H4 (cell line): ENCODE data around the gene PTPRU. TPM values are rescaled to one million over a fixed set of nuclear protein-coding genes. Genes with fewer than 3 reads are reported as not detected.

ENCODE experiments used
- DNase-seq: peaks from one replicate; pipeline ENCODE4 v3.0.0-alpha.2; 2015; ENCODE audit warnings: low spot score
- total RNA-seq: library from RNA; depleted of rRNA; stranded (reverse); fragments of >200 nt; shearing (Covaris generic); gene quantifications from 2 replicates; pipeline ENCODE4 v1.2.3, GENCODE V29; 2014

PTPRU gene
- total RNA-seq, 1 experiment from 2014 or later, result 16.2 TPM

DNA sequence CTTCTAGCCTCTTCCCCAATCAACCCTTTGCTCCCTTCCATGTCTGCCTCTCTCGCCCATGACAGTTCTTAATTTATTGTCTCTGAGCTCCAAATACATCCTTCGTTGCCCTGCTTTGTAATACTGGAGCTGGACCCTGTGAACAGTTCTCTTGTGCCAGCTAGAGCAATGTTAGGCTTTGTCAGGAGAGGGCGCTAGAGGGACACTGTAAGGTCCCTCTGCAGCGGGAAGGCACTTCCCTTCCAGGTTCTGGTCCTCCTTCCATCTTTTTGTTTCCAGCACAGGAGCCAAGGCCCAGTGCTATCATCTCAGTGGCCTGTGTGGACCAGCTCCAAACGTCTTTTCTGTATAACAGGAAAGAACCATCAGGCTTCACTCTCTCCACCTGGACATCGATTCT, 95.9 kb downstream of the PTPRU start:
- peak; percentile 35 for DNase-seq

DNA sequence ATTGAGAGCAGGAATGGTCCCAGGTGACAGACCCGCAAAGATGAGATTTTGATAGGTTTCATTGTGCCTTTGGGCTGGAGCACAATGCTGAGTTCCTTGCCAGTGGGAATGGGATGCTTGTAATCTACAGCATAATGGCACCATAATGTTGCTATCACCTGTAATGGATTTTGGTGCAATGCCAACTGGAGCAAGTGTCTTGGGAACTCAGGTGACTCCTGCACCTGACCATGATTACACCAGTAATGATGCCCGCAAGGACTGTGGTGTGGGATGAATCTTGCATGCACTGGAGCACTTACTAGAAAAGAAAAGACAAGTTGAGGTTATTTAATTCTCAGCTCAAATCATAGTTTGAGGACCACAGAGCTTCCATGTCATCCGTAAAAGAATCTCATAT, 96.7 kb downstream of the PTPRU start:
- no peak for DNase-seq

DNA sequence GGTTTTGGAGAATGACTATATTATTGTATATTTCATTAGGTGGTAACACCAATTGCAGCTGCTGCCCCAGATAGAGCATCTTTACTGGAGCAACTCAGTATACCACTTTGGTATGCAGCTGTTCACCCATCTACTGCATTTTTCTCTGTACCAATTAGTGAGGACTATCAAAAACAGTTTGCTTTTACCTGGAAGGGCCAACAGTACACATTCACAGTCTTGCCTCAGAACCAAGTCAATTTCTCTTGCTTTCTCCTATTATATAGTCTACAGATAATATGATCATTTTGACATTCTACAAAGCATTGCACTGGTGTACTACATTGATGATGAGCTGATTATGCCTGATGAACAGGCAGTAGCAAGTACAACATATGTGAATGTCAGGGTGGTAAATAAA, 99.3 kb downstream of the PTPRU start:
- no peak for DNase-seq

DNA sequence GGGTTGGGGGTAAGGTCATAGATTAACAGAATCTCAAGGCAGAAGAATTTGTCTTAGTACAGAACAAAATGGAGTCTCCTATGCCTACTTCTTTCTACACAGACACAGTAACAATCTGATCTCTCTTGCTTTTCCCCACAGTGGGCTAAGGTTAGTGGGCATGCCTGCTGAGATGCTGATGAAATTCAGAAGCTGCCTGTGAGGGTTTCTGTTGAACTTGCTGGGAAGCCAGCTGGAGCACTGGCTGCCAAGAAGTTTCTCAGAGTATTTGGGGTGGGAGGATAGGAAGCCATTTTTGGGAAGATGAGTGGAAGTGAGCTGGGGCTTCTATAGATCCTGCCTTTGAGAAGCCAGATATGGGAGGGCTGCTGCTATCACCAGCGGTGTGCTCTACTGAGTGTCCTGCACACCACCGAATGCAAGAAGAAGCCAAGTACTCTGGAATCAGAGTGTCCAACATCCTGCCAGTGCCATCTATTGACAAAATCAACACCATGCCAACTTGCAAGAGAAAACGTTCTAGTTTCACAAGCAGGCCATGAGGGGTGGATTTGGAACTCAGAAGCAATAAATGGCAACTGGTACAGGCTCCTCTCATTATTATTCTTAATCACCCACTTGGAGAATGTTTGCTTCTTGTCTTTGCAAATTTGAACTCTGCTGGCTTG, 102.7 kb downstream of the PTPRU start:
- DNase-seq, result no peak

DNA sequence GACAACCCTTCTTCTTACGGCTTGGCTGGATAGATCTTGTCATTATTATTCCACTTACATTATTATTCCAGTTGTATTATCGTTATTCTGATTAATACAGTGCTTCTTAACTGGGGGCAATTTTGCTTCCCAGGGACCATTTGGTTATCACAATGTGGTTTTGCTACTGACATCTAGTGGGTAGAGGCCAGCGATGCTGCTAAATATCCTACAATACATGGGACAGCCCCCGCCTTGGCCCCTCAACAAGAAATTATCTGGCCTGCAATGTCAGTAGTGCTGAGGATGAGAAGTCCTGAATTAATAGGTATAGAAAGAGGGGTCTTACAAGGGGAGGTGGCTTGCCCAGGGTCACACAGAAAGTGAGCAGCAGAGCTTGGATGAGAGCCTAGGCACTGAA, 105.6 kb downstream of the PTPRU start:
- no peak for DNase-seq

DNA sequence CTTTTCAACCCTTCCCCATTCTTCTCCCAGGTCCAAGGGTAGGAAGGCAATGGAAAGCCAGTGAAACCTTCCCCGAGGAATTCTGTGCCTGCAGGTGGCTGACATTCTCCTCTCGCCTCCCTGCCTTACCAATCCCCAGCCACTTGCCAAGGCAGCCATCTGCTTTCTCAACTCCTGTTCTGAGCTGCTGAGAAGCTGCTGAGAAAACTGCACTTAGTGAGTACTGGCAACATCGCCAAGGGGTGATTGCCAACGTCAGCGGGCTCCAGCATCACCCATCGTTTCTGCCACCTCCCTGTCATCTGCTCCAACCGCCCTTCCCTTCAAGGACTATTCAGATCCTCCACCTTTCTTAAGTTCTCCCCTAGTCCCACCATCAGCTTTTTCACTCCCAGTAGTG, 106.0 kb downstream of the PTPRU start:
- DNase-seq, result no peak

DNA sequence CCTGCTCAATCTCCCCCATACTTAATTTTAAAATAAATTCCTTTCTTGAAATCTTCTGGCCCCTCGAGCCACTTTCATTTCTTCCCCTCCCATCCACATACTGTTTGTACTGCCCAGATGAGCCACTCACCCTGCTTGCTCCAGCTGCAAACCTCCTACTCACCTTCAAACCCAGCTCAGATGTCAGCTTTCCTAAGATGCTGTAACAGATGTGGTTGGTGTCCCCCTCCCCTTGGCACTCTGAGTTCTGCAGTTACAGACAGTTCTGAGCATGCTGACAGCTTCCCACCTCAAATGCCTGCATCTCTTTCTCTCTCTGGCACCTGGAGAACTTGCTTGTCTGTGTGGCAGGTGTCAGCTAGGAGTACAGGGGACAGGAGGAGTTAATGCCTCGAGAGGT, 106.7 kb downstream of the PTPRU start:
- DNase-seq, result no peak

DNA sequence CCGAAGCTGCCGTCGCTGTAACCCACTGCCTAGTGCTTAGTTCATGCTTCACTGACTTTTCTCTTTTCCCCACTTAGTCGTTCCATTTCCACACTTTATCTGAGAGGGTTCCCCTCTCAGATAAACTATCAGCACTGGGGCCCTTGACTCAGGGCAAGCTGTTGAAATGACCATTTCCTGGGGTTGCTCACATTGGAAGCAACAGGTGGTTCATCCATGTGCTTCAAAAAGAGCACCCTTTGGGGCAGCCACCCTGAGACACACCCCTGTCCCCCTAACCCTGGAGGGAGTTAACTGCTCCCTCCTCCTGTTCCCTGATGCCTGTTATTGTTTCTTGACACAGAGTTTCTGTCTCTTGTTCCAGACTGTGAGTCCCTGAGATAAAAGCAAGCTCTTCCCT, 107.2 kb downstream of the PTPRU start:
- DNase-seq, result no peak

DNA sequence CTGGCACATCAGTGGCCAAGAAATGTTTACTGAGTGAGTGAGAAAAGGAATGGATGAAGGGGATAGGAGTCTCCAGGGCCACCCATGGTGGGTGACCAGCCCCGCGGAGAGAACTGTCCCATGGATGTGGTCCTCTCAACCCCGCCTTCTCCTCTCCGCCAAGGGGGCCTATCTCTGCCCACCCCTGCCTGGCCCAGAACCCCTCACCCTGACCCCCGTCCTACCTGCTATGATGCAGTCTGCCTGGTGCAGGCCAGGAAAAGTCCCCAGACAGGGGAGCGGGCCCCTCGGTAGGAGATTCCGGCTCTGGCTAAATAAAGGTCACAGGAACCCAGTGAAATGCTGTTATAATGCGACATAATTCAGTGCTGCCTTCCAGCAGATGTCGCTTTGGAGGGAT, 107.6 kb downstream of the PTPRU start:
- no peak for DNase-seq

DNA sequence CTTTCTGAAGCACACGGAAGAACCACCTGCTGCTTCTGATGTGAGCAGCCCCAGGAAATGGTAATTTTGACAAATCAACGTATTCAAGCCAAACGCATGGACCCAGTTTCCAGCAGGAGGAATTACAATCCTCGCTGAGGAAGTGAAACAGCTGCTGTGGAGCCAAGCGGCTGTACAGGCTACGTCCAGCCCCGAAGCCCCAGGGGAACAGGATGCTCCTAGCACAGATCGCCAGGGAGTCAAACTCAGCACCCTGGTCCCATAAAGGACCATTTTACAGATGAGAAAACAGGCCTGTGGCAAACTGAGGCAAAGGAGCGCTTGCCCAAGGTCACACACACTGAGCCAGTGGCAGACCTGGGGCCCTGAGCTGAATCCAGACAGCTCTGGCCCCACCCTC, 108.0 kb downstream of the PTPRU start:
- DNase-seq, result no peak

DNA sequence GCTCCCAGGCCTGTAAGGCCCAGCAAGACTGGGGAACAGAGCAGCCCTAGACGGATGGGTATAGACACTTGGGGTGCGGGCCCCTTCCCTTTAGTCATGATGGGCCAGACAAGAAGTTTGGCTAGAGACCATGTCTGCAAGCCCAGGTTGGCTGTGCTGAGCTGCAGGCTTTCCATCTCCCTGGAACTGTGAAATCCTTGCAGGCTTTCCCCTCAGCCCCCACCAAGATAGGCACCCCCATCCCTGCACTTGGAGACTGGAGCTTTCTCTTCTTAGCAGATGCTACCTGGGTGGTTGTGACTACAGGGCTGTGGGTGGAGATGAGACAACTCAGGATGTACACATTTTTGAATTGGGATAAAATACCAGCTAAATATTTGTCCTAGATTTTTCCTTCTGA, 110.3 kb downstream of the PTPRU start:
- DNase-seq, result no peak

DNA sequence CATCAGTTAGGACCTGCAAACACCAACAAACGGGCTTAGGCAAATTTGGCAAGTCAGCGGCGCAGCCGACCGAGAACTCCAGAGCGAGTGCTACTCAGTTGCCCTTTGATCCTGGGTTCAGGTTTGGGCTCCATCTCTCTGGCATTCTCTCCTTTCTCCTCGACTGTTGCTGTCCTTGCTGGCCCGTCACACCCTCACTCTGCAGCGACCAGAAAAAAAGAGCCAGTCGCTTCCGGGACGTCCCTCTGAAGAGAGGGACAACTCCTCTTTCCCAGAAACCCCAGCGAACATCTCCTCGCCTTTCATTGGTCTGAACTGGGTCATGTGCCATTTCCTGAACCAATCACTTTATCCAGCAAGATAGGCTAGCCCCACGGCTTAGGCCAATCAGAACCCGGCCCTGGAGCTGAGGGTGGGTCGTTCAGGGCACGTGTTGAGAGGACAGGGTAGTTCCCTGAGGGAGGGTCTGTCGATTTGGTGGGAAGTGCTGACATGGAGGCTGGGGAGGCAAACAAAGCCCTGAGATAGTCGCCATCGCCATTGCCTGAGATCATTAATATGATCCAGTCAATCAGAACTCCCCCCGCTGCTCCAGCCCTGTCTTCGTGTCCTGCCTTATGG, 113.7 kb downstream of the PTPRU start:
- no peak for DNase-seq

DNA sequence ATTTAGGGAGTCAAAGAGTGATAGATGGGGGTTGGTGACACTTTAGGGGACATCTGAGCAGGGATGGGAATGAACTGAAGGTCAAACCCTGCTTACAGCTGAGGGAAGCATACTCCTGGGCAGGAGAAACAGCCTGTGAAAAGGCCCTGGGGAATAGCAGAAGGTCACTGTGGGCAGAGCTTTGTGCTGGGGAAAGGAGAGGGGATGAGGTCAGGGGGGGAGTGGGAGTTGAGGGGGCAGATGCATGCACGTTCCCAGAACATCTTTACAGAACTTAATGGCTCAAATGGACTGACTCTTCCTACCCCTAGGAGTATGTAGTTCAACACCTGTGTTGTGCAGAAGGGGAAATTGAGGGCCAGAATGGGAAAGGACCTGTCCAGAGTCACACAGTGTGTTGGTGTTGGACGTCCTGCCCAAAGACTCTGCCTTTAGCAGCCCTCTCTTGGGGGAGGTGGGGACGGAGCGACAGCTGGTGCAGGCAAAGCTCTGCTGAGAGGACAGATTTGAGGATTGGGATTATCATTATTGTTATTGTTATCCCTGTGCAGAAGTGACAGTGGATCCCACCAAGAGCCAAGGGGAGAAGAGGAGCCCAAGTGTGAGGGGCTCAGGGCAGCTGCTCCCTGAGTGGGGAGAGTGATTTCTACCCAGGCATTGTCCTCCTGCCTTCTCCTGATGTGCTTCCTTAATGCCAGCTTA, 116.5 kb downstream of the PTPRU start:
- DNase-seq, result no peak

DNA sequence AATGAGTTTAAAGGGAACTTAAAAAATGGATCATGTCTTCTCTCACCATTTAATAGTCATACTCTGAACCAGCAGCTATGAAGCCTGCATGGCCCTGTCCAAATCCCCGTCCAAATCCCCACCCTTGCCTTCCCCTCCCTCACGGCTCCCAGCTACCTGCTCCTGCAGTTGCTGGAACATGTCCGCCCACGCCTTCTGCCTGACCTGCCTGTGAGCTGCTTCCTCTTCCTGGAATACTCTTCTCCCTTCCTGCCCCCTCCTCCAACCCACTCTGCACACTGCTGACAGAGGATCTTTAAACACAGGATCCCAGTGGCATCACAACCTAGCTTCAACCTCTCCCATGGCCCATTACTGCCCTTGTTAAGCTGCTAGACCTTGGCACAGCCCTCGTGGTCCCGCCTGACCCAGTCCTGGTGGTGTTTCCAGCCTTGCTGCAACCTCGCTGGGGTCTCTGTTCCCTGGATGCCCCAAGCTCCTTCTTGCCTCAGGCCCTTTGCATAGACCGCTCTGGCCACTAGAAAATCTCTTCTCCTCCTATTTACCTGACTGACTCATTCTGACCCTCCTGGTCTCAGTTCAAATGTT, 118.3 kb downstream of the PTPRU start:
- DNase-seq, result no peak

DNA sequence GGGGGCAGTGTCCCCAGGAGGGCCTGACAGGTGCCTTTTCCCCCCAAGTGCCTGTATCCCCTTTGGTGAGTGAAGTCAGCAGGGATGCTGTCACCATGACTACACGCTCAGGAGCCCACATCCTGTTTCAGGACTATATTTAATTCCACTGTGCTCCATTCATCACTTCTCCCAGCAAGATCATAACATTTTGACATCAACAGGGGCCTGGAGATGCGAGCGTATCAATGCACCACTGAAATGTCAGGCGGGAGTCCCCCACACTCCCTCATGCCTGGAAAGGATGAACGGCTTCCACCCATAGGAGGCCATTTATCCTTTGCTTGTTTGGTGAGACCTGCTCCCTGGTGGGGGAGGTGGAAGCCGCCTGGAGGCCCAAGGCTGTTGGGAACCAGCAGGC, 119.1 kb downstream of the PTPRU start:
- no peak for DNase-seq

DNA sequence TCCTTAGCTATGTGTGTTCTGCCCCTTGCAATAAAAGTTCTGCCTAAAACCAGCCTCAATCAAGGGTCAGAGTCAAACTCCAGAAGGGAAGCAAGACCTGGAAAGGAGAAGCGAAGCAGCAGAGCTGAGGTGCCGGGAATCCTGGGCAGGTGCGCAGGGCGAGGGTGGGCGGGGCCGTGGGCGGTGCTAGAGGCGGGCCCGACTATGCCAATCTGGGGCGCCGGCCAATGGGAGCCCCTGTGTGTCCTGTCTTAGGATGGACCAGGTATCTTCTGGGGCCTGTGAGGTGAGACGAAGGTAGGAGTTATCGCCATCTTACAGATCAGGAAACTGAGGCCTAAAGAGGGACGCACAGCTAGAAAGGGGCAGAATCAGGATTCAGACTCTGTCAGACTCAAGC, 120.3 kb downstream of the PTPRU start:
- DNase-seq, result no peak

DNA sequence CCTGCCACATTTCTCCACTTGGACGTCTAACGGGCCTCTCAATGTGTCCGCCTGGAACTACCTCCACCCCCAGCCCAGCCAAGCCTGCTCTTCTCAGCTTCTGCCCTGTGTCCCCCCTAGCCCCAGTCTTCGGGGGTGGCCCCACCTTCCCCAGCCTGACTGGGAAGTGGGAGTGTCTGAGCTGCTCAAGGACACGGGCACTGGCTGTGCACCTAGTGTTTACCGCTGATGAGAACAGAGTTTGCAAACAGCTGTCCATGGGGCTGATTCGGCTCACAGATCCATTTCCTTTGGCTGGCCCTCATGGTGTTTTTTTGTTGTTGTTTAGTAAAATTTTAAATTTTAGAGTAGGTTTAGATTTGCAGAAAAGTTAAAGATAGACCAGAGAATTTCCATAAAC, 121.1 kb downstream of the PTPRU start:
- no peak for DNase-seq

DNA sequence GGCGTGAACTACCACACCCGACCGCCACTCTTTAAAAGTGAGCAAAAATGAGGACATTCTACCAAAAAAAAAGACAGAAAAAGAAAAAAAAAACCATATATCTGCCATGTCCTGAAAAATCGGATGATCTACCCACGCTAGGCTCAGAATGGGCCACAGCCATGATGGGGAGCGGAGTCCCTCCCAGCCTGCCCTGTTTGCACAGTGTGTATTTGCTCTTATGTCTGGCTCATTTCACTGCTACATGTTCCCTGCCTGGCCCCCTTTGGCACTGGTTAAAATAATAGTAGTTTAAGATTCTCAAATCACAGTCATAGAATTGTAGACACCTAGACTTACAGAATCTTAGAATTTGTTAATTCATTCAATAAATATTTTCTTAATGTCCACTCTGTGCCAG, 121.9 kb downstream of the PTPRU start:
- no peak for DNase-seq

DNA sequence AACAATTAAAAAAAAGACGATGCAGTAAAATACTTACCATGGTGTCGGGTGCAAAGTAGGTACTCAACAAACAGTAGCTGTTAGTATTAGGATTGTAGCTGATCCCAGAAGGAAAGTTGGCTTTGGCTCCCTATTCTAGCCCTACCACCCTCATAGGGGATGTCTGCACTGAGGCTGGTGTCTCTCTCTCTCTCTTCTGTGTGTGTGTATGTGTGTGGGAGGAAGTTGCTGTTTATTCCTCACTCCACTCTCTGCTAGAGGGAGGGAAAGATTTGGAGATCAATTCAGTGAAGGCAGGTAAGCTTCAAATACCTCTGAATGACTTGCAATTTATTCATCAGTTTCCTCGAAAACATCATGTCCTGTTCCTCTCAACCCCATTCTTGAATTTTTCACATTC, 124.4 kb downstream of the PTPRU start:
- DNase-seq, result no peak

DNA sequence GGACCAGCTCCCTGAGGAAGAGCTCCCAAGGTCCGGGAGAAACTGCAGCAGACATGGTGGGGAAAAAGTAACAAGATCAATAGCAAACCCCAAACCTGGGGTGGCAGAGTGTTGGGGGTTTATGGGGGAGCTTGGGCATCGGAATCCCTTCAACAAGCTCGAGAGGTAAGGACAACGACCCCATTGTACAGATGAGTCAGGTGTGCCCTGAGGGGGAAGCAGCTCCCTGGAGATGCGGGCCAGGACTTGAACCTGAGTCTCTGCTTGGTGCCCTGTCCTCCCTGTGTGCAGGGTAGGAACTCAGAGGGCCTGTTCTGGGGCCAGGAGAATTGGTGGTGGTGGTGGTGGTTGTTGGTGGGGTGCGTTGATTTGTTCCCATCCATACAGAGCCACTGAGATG, 125.4 kb downstream of the PTPRU start:
- no peak for DNase-seq

DNA sequence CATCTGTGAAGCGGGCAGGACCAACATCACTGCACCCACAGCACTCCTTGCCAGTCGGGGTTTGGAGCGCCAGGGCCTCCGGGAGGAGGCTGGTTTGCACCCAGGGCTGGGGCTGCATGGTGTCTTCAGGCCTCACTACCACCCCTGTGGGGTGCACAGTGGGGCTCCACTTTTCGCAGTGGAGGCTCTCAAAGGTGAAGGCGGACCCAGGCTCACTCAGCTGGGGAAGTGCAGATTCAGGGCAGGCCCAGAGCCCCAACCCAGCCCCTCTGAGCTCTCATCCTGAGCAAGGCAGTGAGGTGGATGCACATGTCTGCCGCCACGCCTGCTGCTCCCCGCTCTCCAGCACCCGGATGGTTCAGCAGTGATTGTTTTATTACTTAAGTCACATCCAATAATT, 125.8 kb downstream of the PTPRU start:
- no peak for DNase-seq

DNA sequence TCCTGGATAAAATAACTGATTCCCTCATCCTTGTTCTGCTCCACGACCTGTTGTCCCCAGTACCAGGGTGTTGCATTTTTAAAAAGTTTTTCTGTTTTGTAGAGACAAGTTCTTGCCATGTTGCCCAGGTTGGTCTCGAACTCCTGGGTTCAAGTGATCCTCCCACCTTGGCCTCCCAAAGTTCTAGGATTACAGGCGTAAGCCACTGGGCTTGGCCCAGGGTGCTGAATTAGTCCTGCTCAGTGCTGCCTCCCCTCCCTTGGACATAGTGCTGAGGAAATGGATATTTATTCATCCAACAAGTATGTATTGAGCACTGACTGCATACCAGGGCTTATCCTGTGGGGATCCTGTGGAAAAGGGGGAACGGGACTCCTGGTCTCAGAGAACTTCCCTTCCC, 126.4 kb downstream of the PTPRU start:
- DNase-seq, result no peak

DNA sequence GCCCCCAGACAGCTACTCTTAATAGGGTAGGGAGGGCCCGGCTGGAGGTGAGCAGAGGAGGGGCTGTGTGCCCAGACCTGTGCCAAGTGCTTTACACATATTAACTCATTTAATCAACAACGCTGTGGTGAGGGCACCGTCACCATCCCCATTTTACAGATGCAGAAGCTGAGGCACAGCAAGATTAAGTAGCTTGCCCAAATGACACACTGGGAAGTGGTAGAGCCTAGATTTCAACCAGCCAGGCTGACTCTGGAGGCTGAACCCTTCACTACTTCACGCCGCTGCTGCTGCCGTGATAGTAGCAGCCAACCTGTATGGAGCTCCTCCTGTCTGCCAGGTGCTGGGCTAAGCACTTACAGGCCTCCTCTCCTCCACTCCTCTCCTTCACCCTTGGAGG, 127.2 kb downstream of the PTPRU start:
- no peak for DNase-seq
